ENCODE data around the gene RDH5. TPM values are rescaled to one million over a fixed set of nuclear protein-coding genes. Genes with fewer than 3 reads are reported as not detected.

RDH5 gene
- total RNA-seq, 4 donors from 2014 or later: 70.9 to 162 (median 123) TPM

GRCh38 chr12:55715169-55715764 lies 4.9 kb upstream of the RDH5 start:
- TF ChIP-seq CTCF (IDR thresholded peaks at IDR 0.05; ENCODE audit: low read depth): no peak

- TF ChIP-seq CTCF (IDR thresholded peaks at IDR 0.05; ENCODE audit: low read depth): no peak
These were observed 4.2 kb upstream of the RDH5 start, which contains the start of gene BLOC1S1 for GRCh38 chr12:55715833-55716581. Gene BLOC1S1, plus strand, starts transcription at chr12:55716046. Its CDS starts 6 bp downstream, at chr12:55716052.

DNA sequence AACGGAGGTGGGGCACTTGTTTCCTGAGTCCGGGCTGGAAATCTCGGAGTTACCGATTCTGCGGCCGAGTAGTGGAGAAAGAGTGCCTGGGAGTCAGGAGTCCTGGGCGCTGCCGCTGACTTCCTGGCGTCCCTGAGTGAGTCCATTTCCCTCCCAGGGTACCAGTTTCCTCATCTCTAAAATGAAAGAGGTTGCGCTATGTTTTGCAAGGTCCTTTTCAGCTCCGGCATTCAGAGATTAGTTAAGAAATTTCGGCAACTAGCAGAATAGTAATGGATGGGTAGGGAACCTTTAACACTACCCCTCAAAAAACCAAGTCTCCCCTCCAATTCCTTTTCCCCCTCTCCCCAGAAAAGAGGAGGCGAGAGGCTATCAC lies 3.6 kb upstream of the RDH5 start:
- no peak for TF ChIP-seq CTCF (IDR thresholded peaks at IDR 0.05; ENCODE audit: low read depth)

- TF ChIP-seq CTCF (IDR thresholded peaks at IDR 0.05; ENCODE audit: low read depth): no peak
These were observed 2.9 kb upstream of the RDH5 start for GRCh38 chr12:55717011-55718007.

- TF ChIP-seq CTCF (IDR thresholded peaks at IDR 0.05; ENCODE audit: low read depth): no peak
These were observed 2.2 kb upstream of the RDH5 start for GRCh38 chr12:55718015-55718414.

- TF ChIP-seq CTCF (IDR thresholded peaks at IDR 0.05; ENCODE audit: low read depth): no peak
These were observed 1.4 kb upstream of the RDH5 start for GRCh38 chr12:55718624-55719275.

All from subcutaneous adipose tissue (tissue), 4 donors.